Left kidney (tissue), 2 donors: ENCODE data around the gene NACC2. TPM values are rescaled to one million over a fixed set of nuclear protein-coding genes. Genes with fewer than 3 reads are reported as not detected.
"Not testable (repeated sequence)": the region's sequence is repeated elsewhere in the genome, so short reads cannot be mapped to it uniquely, and the experiment has no call there.

Source experiments
- DNase-seq: peaks from one replicate; pipeline ENCODE4 v3.0.0-alpha.2; 2013
- polyA plus RNA-seq: library from polyadenylated mRNA; unstranded; fragments of 120-200 nt; gene quantifications from one replicate; pipeline ENCODE4 v1.2.1, GENCODE V29; 2013; ENCODE audit not compliant: insufficient read length

Gene NACC2
- polyA plus RNA-seq, 1 donor = 7.0 TPM

- DNase-seq = no peak
These were observed 13.8 kb downstream of the NACC2 start for GRCh38 chr9:136081113-136081825.

- no peak for DNase-seq
These were observed 14.4 kb downstream of the NACC2 start for GRCh38 chr9:136080716-136081112.

DNA sequence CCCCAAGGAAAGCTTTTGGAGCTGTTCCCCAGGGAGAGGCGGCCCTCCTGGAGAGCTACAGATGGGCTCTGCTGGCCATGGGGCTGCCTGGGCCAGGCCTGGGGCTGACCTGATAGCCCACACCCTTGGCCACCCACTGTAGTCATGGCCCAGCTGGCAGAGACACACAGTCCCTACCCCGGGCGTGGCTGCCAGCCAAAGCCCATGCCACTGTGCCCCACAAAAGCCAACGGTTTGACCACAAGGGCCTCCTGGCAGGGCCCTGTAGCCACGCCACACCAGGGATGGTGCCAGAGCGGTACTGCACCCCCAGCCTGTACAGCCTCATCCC is 15.2 kb downstream of the NACC2 start:
- DNase-seq = no peak

GRCh38 chr9:136079211-136079915 is 15.7 kb downstream of the NACC2 start:
- DNase-seq = no peak

GRCh38 chr9:136078498-136079011 is 16.5 kb downstream of the NACC2 start:
- no peak for DNase-seq

GRCh38 chr9:136078024-136078423 is 17.1 kb downstream of the NACC2 start:
- DNase-seq = no peak

DNA sequence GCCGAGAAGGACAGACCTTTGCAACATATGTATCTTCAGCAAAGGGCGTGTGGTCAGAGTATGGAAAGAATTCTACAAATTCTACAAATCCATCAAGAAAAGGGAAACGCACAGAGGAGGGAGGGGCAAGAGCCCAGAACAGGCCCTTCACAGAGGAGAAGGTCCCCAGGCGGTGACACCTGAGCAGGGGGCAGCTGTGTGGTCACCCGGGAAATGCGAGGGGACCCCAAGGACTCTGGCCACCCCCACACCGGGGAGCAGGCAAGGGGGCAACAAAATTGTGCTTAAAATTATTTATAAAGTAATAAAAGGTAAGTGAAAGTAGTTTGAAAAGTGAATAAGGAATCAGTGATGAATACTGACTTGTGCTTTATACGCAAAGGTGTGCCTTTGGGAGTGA is 17.6 kb downstream of the NACC2 start:
- DNase-seq = no peak

GRCh38 chr9:136075881-136076678 is 19.0 kb downstream of the NACC2 start:
- DNase-seq = no peak

DNA sequence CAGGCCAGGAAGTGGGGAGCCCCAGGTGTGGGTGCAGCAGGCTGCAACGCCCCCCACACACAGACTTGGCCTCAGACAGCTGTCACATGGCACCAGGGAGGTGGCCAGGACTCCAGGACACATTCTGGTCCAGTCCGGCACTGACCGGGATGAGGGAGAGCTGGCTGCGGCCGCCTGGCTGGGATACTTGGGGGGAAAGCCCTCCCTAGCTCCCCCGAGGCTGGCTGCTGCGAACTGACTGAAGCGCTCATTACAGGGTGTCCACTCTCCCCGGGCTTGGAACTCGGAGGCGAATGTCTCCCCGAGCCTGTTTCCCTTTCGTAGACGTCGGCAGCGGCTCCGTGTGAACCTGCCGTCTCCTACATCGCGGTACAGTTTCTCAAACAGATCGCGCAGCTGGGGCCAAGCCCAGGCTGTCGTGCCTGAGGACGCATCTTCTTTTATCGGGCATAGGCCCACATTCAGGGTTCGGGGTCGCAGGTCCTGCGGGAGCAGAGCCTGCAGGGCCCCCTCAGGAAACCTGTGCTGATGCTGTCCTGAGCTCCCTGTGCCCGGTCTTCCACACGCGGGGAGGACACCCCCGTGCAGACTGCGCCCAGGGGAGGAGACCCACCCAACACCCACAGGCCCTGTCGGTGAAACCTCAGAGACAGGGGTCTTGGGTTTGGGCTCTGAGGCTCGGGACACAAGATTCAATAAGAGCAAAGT is 19.8 kb downstream of the NACC2 start:
- no peak for DNase-seq

- DNase-seq = no peak
These were observed 20.4 kb downstream of the NACC2 start for GRCh38 chr9:136074706-136075105.

GRCh38 chr9:136062657-136063439 is 32.2 kb downstream of the NACC2 start:
- DNase-seq = no peak

- not testable (repeated sequence) for DNase-seq
These were observed 33.2 kb downstream of the NACC2 start for GRCh38 chr9:136061916-136062315.

GRCh38 chr9:136061405-136061804 is 33.7 kb downstream of the NACC2 start:
- DNase-seq = no peak

- no peak for DNase-seq
These were observed 34.3 kb downstream of the NACC2 start for GRCh38 chr9:136060671-136061371.

GRCh38 chr9:136059851-136060670 is 35.0 kb downstream of the NACC2 start:
- DNase-seq = no peak

GRCh38 chr9:136059321-136059791 is 35.7 kb downstream of the NACC2 start:
- no peak for DNase-seq

DNA sequence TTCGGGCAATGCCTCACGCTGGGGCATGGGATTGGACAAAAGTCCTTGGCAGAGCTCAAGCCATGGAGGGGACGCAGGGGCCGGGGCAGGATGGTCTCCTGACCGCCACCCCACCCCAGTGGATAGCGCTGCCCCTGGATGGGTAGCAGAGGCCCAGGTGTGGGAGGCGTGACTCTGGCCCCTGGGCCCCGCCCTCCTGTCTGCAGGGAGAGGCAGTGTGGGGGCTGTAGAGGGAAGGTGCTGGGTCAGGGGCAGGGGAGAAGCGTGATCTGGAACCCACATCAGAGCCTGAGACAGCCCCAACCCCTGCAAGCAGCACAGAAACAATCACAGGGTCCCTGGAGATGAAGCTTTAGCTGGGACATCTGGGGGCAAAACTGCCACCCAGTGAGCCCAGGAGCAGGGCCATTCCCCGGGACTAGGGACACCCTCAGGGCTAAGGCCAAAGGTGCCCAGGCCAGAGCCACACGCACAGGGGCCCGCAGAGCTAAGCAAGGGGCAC is 36.2 kb downstream of the NACC2 start:
- no peak for DNase-seq

GRCh38 chr9:136058084-136058483 is 37.0 kb downstream of the NACC2 start:
- no peak for DNase-seq
